ENCODE data around the gene TGFBR2. TPM values are rescaled to one million over a fixed set of nuclear protein-coding genes. Genes with fewer than 3 reads are reported as not detected.
A peak's percentile ranks its signal among the peaks of the same experiment; 100 is the strongest.

TGFBR2 gene
- total and polyA plus RNA-seq, 2 experiments from 2014 or later, result 4.7 to 13.0 TPM

- Histone ChIP-seq H3K27me3 (ENCODE audit: insufficient read depth) (no peaks in the 10 kb centered on the region), H3K27ac (ENCODE audit: low read depth) (peak overlapping the region; percentile 78), H3K4me2 (0 out of 2 replicates have a peak overlapping the region, but pooled peaks have one; percentile 29), H3K4me1 (ENCODE audit: insufficient read depth) (peaks cover 50% of the 10 kb centered on the region), H3K9me2 (ENCODE audit: insufficient read depth) (peaks cover 7% of the 10 kb centered on the region; the same call in 1 of the 2 replicates), H3K4me3 (no peak overlapping the region), H4K20me1 (replicated peaks; ENCODE audit: insufficient read depth) (no peaks in the 10 kb centered on the region), H3K36me3 (ENCODE audit: insufficient read depth) (no peaks in the 10 kb centered on the region), H3K79me2 (replicated peaks; ENCODE audit: insufficient read depth) (peaks cover 6% of the 10 kb centered on the region; the same call in 1 of the 2 replicates), H3F3A (replicated peaks; ENCODE audit: low read depth) (no peaks in the 10 kb centered on the region), H2AFZ (no peak overlapping the region)
- DNase-seq (ENCODE audit: low spot score) (no peak), ATAC-seq (peak; percentile 25; the same call in 1 of the 3 replicates)
- no peaks in the 10 kb centered on the region for H3K9me3 Mint-ChIP-seq
- H3K4me3 Mint-ChIP-seq, result no peak overlapping the region
- peaks cover 3% of the 10 kb centered on the region for H3K27me3 Mint-ChIP-seq (ENCODE audit: insufficient read depth, low read depth, poor library complexity)
- H3K36me3 Mint-ChIP-seq (ENCODE audit: low read depth), result peaks cover 31% of the 10 kb centered on the region
- TF ChIP-seq ZNF114 (CRISPR knock-in tag; IDR thresholded peaks at IDR 0.05), result no peak
- TF ChIP-seq ZNF331 (CRISPR knock-in tag; IDR thresholded peaks at IDR 0.05; ENCODE audit: low read depth), result no peak
- no peak for TF ChIP-seq JUNB (IDR thresholded peaks at IDR 0.05; ENCODE audit: unreplicated experiment)
- TF ChIP-seq POLR2AphosphoS5 (IDR thresholded peaks at IDR 0.05; ENCODE audit: low read depth), result no peak
- TF ChIP-seq NANOG (IDR thresholded peaks at IDR 0.05; ENCODE audit: borderline replicate concordance), result no peak
- TF ChIP-seq, protein P1, sequence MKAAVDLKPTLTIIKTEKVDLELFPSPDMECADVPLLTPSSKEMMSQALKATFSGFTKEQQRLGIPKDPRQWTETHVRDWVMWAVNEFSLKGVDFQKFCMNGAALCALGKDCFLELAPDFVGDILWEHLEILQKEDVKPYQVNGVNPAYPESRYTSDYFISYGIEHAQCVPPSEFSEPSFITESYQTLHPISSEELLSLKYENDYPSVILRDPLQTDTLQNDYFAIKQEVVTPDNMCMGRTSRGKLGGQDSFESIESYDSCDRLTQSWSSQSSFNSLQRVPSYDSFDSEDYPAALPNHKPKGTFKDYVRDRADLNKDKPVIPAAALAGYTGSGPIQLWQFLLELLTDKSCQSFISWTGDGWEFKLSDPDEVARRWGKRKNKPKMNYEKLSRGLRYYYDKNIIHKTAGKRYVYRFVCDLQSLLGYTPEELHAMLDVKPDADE (IDR thresholded peaks at IDR 0.05), result no peak
- no peak for TF ChIP-seq EZH2phosphoT487 (IDR thresholded peaks at IDR 0.05; ENCODE audit: unreplicated experiment)
- TF ChIP-seq EZH2 (IDR thresholded peaks at IDR 0.05; ENCODE audit: low read depth, unreplicated experiment), result no peak
- peak overlapping the region; percentile 77 for H3K27ac Mint-ChIP-seq
- H3K4me1 Mint-ChIP-seq, result peaks cover 63% of the 10 kb centered on the region
Observed at GRCh38 chr3:30659270-30660130, 53.1 kb downstream of the TGFBR2 start.

DNA sequence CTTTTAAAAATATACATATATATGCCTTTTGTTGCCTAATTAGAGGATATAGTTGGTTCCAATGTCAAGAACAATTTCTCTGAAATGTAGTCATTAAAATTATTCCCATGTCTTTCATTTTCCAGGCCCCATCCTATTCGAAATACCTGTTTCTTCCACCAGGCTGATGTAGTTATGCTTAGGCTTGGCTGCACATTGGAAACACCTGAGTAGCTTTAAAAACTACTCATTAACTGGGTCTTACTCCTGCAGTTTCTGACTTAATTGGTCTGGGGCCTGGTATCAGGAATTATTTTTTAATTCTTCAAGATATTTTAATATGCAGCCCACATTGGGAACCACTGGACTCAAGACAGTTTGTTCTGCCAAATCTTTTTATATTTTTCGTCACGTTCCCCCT, 53.7 kb downstream of the TGFBR2 start:
- no peaks in the 10 kb centered on the region for H3F3A ChIP-seq (replicated peaks; ENCODE audit: low read depth)
- Mint-ChIP-seq H3K36me3 (ENCODE audit: low read depth) (peaks cover 24% of the 10 kb centered on the region), H3K27ac (no peak overlapping the region), H3K4me1 (peaks cover 69% of the 10 kb centered on the region), H3K9me3 (no peaks in the 10 kb centered on the region), H3K27me3 (ENCODE audit: insufficient read depth, low read depth, poor library complexity) (peaks cover 2% of the 10 kb centered on the region), H3K4me3 (no peak overlapping the region)
- peaks cover 56% of the 10 kb centered on the region for H3K4me1 ChIP-seq (ENCODE audit: insufficient read depth)
- no peak overlapping the region for H3K27ac ChIP-seq (ENCODE audit: low read depth)
- no peaks in the 10 kb centered on the region for H4K20me1 ChIP-seq (replicated peaks; ENCODE audit: insufficient read depth)
- H2AFZ ChIP-seq, result no peak overlapping the region
- DNase-seq (ENCODE audit: low spot score) (no peak), ATAC-seq (no peak)
- no peaks in the 10 kb centered on the region for H3K27me3 ChIP-seq (ENCODE audit: insufficient read depth)
- H3K36me3 ChIP-seq (ENCODE audit: insufficient read depth), result no peaks in the 10 kb centered on the region
- H3K4me3 ChIP-seq, result no peak overlapping the region
- H3K9me2 ChIP-seq (ENCODE audit: insufficient read depth), result peaks cover 7% of the 10 kb centered on the region; the same call in 1 of the 2 replicates
- peaks cover 6% of the 10 kb centered on the region; the same call in 1 of the 2 replicates for H3K79me2 ChIP-seq (replicated peaks; ENCODE audit: insufficient read depth)
- H3K4me2 ChIP-seq, result no peak overlapping the region
- TF ChIP-seq STAT1 (IDR thresholded peaks at IDR 0.05; ENCODE audit: unreplicated experiment) (no peak), NANOG (IDR thresholded peaks at IDR 0.05; ENCODE audit: borderline replicate concordance) (no peak), EZH2phosphoT487 (IDR thresholded peaks at IDR 0.05; ENCODE audit: unreplicated experiment) (no peak), REST (IDR thresholded peaks at IDR 0.05; ENCODE audit: unreplicated experiment) (no peak)
- TF ChIP-seq, protein P1 (IDR thresholded peaks at IDR 0.05), result no peak

Data from GM23338 (cell line).